TTC549 (cell line): ENCODE results near the gene DCLK1.

Experiments used
- FAIRE-seq: peaks from 2 replicates; lab custom pipeline; 2012; peaks lifted over from hg19 to GRCh38; lab: Jason Lieb, UNC

DCLK1 gene

DNA sequence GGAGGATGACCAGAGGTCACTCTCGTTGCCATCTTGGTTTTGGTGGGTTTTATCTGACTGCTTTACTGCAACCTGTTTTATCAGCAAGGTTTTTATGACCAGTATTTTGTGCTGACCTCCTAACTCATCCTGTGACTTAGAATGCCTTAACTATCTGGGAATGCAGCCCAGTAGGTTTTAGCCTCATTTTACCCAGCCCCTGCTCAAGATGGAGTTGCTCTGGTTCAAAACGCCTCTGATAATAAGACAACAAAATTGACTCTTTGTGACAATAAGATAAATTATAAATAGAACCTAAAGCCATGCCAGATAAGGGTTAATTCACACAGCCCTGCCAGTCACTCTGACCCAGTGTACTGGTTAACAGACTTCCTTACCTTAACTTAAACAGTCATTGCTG, 387.0 kb downstream of the DCLK1 start:
- no peak for FAIRE-seq

DNA sequence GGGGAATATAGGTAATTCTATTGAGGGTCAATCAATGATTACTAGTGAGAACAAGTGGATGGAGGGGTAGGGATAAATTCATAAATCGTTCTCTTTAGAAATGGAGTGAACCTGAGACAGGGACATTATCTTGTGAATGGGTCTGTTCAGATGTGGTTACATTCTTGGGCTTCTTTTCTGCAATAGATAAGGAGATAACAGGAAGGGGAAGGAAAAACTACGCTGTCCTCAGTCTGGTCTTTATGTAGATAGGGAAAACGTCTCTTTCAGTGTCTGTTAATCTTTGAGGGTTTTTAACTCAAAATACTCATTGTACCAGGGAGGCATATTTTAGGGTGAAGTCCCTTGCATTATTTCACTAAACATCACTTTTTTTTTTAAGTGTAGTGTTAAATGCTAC, 388.0 kb downstream of the DCLK1 start:
- no peak for FAIRE-seq

DNA sequence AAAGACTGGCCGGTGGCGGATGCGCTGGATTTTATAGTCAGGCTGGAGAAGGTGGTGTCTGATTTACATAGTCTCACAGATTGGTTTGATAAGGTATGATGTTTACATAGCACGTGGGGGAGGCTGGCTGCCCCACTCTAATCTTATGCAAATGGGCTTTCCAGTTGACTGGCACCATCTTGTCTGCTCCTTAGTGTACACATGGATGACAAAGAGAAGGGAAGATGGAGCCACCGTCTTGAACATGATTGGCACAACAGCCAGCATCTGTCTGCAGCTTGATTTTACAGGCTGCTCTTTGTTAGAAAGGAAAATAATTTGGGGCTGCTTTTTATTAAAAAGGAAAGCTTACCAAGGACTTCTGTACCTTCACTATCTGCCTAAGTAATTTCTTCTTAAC, 389.5 kb downstream of the DCLK1 start:
- FAIRE-seq, result no peak

DNA sequence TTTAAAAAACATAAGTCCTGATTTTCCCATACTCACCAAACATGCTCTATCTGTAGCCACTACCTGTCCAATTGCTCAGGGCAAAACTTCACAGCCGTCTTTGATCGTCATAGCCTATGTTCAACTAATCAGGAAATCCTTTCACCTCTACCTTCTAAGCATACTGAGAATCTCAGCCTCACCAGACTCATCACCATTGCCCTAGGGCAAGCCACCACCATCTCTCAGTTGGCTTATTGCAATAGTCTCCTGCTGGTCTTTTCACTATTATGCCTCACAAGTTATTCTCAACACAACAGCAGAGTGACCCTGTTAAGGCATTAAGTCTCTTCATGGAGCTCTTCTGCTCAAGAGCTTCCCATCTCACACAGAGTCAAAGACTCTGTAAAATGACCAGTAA, 394.3 kb downstream of the DCLK1 start:
- no peak for FAIRE-seq

DNA sequence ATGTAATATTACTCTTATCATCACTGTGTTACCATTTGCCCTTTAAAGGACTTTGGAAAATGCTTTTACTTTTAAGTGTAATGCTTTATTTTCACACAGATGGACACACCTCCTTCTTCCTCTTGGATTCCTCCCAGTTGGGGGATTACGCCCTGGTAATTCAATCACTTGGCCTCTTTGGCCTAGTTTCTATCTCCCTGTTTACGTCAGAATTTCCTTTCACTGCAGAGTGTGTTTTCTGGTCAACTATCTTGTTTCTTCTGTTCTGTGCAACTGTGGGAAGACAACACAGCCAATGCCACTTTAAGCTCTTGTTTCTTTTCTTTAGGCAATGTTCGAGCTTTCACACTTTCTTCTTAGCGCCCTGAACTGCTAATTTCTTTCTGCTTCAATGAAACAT, 397.4 kb downstream of the DCLK1 start:
- no peak for FAIRE-seq

DNA sequence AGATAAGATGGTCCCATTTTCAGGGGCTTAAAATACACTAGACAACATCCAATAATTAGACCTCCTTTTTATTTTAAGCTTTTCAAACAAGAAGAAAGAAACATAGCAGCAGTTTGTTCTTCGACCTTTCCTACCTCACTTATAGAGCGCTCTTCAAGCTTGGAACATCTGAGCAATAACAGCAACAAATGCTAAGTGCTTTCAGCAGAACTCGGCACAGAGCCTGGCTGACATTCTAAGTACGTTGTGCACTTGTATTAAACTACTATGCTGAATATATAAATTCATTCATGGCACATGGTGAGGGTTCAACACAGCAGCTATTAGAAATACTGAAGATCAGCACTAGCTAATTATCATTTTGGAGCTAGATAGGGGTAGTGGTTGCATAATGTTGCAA, 398.6 kb downstream of the DCLK1 start:
- FAIRE-seq, result no peak

DNA sequence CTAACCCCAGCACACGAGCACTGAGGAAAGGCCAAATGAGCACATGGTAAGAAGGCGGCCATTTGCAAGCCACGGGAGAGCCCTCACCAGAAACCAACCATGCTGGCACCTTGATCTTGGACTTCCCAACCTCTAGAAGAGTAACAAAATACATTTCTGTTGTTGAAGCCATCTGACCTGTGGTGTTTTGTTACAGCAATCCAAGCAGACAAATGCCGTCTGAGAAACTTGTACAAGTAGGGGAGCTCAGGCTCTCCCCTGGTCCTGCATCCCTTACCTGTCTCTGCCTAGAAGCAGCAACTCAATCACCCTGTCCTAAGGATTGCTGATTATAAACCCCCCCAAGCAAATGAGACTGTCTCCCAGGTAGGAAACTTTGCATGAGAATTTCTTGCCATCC, 399.7 kb downstream of the DCLK1 start:
- FAIRE-seq, result no peak

DNA sequence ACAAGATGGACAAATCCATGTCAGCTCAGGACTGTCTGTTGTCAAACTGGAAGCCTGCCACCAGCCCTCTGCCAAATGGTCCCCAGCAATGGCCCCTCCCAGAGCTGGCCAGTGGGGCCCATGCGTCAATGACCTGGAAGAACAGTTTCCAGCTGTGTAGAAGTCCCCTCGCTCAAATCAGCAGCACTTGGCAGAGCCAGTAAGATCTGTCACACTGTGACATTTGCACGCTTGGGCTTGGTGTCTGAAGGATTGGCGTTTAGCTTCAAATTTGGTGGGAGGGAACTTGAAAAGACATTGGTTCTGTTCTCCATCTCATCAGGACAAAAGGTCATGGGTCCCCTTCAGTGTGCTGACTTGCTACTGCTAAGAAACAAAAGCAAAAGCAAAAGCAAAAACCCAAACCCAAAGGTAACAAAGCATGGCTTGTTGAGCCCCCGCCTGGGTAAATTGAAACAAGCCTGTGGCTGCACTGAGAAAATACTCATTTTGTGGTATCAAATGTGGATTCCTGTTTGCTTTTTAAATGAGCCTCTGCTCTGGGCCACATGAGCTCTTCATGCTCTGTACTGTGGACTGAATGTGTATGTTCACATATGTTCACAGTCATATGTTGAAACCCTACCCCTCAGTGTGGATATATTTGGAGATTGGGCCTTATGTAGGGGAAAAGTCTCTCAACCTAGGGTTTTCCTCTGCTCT, 401.1 kb downstream of the DCLK1 start:
- FAIRE-seq, result no peak

DNA sequence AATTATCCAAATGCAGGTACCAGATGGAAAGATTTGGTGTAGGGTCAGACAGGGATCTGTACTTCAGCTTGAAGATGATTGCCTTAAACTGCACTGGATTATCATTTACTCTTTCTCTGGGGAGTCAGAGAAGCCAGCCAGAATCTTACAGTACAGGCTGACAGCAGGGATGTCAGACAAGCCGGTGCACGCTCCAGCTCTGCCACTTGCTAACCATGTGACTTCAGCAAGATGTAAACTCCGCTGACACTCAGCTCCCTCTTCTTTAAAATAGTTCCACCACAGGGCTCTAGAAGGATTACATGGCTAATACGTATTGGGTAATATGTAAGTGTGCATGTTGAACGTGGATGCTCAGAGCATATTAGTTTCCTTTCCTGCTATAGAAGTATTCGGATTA, 403.3 kb downstream of the DCLK1 start:
- no peak for FAIRE-seq

DNA sequence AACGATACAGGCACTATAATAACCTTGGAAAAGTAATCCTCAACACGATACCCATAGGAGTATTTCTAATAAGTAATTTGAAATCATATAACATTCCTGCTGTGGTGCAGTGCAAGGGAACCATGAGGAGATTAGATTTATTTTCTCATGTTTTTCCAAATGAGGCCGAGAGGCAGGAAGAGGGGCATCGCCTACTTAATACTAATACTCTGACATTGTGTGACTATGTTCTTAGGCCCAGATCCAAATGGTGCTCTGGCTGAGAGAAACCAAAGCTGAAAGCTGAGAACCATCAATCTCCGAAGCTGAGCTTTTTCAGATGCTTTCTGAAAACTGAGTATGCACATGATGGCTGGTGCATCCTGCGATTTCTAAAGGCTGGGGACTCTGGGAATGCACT, 406.7 kb downstream of the DCLK1 start:
- no peak for FAIRE-seq

DNA sequence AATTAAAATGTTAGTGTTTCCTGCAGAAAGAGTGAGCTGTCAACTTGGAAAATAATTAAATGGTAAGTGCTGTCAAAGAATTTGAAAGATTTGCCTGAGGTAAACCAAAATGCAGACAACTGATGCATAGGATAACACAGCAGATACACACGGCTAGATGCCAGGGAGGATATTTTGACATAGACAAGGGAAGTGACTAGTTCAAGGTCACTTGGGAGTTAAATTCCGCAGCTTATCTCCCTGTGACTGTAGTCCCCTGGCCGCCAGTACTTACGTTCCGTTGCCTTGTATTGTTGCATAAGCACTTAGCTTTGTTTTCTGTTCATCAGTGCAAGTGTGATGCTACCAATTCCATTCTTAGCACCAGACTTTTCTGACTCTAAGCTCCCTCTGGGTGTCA, 407.4 kb downstream of the DCLK1 start:
- no peak for FAIRE-seq

DNA sequence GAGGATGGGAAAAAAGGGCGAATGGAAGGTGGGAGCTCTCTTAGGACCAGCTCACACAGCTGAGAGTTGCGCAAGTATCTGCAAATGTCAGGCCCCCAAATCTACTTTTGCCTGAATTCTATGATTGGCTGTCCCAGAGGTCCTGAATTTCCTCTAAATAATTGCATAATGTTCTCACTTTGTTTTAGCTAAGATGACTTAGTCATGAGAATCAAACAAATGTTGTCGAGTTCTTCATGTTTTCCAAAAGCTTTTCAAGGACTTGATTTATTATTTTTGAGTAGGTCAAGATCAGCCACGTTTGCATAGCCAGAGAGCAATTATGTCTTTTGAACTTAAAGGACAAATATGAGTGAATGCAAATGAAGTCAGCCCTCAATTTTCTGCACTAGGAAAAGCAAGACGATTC, 408.1 kb downstream of the DCLK1 start:
- FAIRE-seq, result no peak

DNA sequence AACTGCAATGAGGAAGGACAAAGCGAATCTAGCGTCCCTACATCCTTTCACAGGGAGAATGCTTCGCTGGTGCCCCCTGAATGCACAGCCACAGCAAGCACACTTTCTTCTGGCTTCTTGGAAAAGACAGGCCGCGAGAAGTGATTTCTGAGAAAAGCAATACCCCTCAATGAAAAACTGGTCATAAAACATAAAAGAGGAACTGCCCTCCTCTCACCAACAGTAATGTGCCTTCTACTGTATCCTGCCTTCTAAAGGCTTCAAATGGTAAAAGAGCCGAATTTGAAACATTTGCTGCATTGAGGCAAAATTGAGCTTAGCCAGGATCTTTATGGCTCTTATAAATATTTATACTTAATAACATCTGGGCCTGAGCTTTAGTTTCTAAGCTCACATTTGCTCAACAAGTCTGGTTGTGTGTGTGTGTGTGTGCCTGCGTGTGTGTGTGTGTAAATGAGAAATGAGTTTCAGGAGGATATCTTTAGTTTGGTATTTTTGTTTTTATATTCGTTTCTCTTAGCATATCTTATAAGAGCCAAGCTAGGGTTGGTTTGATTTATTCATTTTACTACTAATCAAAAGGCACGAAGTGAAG, 408.6 kb downstream of the DCLK1 start:
- FAIRE-seq, result no peak

DNA sequence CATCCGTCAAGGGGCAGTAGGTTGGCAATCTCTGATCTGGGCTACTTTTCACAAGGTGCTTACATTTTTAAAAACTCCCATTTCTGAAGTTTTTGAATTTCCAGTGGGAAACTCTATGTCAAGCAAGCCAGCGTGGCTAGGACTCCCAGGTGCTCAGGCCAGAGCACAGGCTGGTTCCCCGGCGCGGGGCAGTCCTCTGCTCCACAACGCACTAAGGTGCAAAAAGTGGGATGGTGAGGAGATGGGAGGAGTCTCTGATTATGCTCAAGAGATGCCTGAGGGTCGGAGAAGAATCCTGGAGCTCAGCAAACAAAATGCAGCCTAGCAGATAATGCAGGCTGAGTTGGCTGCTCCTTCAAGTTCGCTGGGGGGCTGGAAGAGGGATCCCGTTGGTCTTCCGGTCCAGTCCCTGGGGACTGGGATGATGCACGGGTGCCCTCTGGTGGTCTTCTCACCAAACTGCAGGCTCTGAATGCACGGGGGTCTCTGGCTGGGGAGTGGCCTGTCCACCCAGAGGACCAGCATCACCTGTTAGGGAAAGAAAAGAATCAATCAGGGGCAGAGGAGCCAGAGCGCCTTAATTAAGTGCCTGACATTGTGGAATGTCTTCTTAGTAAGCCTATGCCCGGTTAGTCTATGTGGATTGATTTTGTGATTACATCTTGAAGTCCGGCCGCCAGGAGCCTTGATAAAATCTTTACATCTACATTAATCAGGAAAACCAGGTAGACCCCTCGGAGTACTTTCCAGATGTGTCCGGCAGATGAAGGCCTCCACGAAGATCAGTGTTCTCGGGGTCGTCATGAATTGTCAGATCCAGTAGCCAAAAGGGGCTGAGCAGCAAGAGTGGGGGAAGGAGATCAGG, 410.3 kb downstream of the DCLK1 start:
- FAIRE-seq, result no peak

DNA sequence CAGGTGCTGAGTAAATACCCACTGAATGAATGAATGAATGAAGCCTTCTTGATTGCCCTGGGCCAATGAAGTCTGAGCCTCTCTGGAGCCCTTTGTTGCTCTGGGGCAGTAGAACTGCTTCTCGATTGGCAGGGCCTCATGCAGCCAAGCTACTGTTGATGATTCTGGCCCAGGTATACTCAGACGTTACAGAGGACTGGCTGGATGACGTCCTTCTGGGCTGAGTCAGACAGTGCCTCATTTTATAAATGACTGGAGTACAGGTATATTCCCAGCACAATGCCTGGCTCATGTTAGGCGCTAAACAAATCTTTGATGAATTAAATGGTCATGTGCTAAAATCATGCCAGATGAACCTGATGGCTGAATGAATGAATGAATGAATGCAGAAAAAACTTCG, 410.9 kb downstream of the DCLK1 start:
- FAIRE-seq, result no peak
